NCI-H2171 treated with DMSO at 0.1 percent for 48 hours (cell line): ENCODE data around the gene CDKN2AIP.

ENCODE experiments used
- DNase-seq: peaks from one replicate; lab custom pipeline; 2025; lab: John Stamatoyannopoulos, UW

The CDKN2AIP gene

DNA sequence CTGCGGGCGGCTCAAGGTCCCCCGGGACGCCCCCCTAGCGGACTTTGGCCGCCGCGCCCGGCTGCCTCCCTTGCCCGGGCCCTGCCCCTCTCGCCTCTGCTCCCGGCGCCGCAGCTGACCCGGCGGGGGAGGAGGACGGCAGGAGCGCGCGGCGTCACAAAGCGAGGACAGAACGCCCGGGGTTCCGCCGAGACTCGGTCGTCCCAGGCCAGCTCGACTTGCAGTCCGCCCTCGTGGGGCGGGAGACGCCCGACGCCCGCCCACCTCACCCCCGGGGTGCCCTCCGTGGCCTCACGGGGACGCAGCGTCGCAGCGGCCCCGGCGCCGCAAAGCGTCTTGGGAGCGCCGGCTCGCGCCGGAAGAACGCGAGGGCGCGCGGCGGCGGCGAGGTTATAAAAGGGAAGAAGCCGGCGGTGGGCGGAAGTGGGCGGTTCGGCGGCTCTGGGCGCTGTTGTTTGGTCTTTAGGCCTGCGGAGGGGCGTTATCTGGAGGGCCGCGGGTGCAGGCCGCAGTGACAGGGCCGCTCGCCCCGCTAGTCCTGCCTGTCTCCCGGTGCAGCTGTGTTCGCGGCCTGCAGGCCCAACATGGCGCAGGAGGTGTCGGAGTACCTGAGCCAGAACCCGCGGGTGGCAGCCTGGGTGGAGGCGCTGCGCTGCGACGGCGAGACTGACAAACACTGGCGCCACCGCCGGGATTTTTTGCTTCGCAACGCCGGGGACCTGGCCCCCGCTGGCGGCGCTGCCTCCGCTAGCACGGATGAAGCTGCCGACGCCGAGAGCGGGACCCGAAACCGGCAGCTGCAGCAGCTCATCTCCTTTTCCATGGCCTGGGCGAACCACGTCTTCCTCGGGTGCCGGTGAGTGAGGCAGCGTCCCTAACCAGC lies at the start of gene CDKN2AIP:
Gene CDKN2AIP (plus strand): TSS at position 423 of the 883 bp plus-strand sequence. CDS start 162 bp downstream, at position 585.
- DNase-seq, result peak; percentile 80

DNA sequence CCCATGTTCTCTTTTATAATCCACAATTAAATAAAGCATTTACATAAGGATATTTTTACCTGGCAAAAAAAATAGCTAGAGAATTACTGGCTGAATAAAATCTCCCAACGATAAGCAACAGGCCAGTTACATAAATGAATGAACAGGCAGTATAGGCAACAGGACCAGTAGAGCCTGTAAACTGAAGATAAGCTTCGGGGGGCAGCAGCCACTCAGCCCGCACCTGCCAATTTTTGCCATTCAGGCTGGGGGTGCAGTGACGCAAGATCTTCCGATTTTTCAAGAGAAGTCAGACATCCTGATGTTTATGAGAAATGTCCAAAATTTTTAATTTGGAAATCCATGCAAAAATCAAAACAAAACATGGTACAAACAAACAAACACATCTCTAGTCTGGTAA lies 49.0 kb upstream of the CDKN2AIP start:
- DNase-seq, result no peak

DNA sequence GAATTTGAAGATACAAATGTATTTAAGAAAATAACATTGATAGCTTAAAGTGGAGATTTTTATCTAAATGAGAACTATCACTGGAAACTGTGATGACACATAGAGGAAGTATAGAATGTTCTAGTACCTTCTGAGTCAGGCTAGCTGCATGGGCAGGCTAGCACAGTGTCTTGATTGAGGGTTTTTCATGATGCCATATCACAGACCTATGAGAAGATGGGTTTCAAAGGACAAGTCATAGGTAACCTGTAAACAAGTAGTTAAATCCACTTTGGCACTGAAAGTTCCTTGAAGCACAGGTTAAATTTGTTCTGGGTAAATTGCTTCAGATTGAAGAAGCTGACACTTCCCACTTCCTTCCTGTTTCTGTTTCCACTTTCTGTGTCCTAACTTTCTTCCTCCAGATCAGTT lies 48.2 kb upstream of the CDKN2AIP start:
- no peak for DNase-seq

GRCh38 chr4:183397741-183398297 lies 46.6 kb upstream of the CDKN2AIP start:
- DNase-seq, result no peak

GRCh38 chr4:183398298-183399125 lies 45.9 kb upstream of the CDKN2AIP start:
- peak; percentile 15 for DNase-seq

DNA sequence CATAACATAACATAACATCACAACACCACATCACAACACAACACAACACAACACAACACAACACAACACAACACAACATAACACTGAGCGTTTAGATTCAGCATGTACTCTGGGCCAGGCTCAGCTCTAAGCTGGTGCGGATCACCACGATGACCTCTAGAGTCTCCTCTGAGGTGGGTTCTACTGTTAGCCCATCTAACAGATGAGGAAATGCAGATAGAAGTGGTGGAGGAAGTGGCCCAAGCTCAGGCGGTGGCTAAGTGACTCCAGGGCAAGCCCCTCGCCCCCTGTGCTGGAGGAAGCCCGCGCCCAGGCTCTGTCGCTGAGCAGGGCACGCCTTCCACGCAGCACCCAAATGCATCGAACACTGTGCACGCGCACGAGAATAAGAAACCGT lies 45.3 kb upstream of the CDKN2AIP start:
- no peak for DNase-seq

DNA sequence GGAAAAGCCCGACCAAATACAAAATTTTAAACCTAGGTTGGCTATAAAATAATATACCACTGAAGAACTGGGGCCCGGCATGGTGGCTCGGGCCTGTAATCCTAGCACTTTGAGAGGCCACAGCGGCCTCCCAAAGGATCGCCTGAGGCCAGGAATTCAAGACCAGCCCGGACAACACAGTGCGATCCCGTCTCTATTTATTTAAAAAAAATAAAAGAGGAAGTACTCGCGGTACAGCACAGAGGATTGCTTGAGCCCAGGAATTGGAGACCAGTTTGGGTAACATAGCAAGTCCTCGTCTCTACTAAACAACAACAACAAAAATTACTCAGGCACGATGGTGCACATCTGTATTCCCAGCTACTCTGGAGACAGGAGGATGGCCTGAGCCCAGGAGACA lies 44.8 kb upstream of the CDKN2AIP start:
- DNase-seq, result no peak

DNA sequence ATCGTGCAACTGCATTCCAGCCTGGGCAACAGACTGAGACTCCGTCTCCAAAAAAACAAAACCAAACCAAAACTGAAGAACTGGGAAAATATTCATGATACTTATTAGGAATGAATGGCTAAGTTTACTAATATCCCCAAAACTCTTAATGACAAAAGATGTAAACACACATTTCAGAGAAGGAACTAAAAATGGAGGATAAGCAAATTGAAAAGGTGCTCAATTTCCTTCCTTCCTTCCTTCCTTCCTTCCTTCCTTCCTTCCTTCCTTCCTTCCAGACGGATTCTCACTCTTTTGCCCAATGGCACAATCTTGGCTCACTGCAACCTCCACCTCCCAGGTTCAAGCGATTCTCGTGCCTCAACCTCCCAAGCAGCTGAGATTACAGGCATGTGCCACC lies 44.4 kb upstream of the CDKN2AIP start:
- DNase-seq, result no peak

DNA sequence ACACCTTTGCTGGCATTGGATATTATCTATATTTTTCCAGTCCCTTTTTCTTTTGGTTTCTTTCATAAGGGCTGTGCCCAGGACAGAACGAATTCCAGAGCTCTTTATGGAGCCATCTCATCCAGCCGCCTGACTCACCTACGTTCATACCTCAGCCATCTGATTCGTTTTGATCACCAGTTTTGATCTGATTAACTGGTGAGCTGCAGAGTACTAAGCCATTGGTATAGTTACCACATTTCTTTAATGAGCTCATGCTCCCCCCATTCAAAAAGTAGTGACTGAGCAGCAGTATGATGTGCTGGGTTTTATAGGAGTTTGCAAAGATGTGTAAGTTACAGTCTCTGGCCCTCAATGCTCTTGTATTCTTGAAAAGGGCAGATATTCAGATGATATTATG lies 43.0 kb upstream of the CDKN2AIP start:
- no peak for DNase-seq

DNA sequence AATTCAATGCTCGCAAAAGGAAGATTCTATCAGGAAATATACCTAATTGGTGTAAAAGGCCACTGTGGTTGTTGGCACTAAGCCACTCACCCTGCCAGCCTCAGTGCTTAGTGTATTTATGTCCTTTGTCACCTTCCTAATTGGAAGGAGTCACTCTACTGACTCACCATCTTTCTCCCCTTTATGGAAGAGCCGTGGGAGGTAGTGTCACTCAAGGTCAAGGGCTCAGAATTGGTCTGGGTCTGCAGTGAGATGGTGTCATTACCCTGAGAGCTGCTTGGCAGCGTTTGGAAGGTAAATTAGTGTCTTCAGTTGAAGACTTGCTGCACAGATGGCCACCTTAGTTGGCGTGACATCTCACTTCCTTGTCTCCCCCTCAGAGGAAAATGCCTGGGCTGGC lies 41.7 kb upstream of the CDKN2AIP start:
- no peak for DNase-seq

GRCh38 chr4:183403486-183403885 lies 41.0 kb upstream of the CDKN2AIP start:
- no peak for DNase-seq

- DNase-seq, result no peak
Measured at GRCh38 chr4:183403961-183404360, 40.5 kb upstream of the CDKN2AIP start.

DNA sequence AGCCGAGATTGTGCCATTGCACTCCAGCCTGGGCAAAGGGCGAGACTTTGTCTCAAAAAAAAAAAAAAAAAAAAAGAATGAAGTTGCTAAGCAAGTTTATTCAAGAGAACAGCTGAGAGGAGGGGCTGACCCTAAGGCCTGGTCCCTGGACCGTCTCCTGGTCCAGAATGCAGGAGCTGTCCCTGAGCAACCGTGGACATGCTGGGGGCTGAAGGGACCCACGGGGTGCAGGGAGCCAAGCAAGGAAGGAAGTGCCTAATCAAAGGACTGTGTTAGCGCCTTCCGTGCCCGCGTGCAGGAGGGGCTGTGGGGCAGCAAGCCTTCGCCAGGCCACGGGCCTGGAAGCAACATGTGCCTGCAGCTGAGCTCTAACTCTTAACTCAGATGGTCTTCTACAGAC lies 39.1 kb upstream of the CDKN2AIP start:
- DNase-seq, result no peak

DNA sequence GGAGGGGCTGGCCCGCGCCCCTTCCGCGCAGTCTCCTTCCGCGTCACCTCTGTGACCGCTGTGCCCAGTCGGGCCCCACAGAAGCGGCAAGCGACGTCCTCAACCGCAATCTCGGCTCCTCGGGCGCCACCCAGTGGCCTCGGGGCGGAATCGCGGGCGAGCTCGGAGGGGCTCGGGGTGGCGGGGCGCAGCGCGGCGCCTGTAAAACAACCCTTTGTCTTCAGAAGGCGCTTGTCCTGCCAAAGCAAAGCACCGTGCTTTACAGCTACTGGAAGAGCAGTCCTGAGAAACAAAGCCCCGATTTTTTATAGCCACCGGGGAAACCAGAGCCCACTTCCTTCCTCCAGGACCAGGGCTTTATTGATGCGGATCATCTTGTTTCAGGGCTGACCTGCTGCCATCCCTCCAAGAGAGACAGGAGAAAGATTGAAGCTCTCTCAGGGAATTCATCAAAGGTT lies 37.3 kb upstream of the CDKN2AIP start:
- peak; percentile 63 for DNase-seq

GRCh38 chr4:183407635-183408464 lies 36.6 kb upstream of the CDKN2AIP start:
- DNase-seq, result no peak

GRCh38 chr4:183408796-183409195 lies 35.6 kb upstream of the CDKN2AIP start:
- DNase-seq, result no peak

- no peak for DNase-seq
Measured at GRCh38 chr4:183409483-183409882, 35.0 kb upstream of the CDKN2AIP start.

DNA sequence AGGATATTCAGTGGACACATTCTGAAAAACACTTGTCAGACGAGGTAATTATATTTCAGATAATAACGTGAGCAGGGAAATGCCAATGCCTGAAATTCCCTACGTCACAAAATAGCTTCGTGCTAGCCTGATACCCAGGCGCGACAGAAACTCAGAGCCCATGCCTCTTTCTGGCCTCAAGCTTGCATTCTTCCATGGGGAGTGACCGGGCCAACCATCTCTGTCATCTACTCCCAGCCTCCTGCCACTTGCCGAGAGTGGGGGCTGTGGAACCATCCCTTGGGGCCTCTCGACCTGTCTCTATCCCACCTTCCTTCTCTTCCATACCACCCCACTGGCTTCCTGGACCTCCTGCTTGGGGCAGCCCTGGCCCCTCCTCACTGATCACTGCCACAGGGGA lies 34.5 kb upstream of the CDKN2AIP start:
- no peak for DNase-seq

- DNase-seq, result no peak
Measured at GRCh38 chr4:183411291-183411861, 33.1 kb upstream of the CDKN2AIP start.

GRCh38 chr4:183412821-183413220 lies 31.6 kb upstream of the CDKN2AIP start:
- DNase-seq, result no peak
